ENCODE measurements around the gene MRPS7.

The MRPS7 gene

GRCh38 chr17:75241996-75242460, 19.7 kb upstream of the MRPS7 start:
- H3F3A ChIP-seq (ENCODE audit: insufficient read depth, low read length) = peaks cover 7% of the 10 kb centered on the region
- no peak for TF ChIP-seq CTCF (IDR thresholded peaks at IDR 0.05; ENCODE audit: low read length)
- TF ChIP-seq EZH2 (IDR thresholded peaks at IDR 0.05; ENCODE audit: borderline replicate concordance, low read length) = no peak
- no peaks in the 10 kb centered on the region for H4K20me1 ChIP-seq (ENCODE audit: insufficient read depth, low read length)
- no peaks in the 10 kb centered on the region for H3K79me2 ChIP-seq (ENCODE audit: insufficient read depth, low read length)
- H3K9ac ChIP-seq (ENCODE audit: low read length) = peak overlapping the region; percentile 7; the same call in 1 of the 2 replicates
- no peaks in the 10 kb centered on the region for H3K27me3 ChIP-seq (ENCODE audit: insufficient read depth, low read length)
- peaks cover 53% of the 10 kb centered on the region for H3K4me1 ChIP-seq (ENCODE audit: insufficient read depth, low read length, severe bottlenecking)
- no peaks in the 10 kb centered on the region for H3K9me3 ChIP-seq (ENCODE audit: low read length)
- no peak overlapping the region; the same call in 1 of the 2 replicates for H3K4me2 ChIP-seq (ENCODE audit: low read length)
- H2AFZ ChIP-seq (ENCODE audit: low read length) = no peak overlapping the region
- no peaks in the 10 kb centered on the region for H3K9me2 ChIP-seq (ENCODE audit: low read depth, low read length)
- peaks cover 80% of the 10 kb centered on the region for H3K36me3 ChIP-seq (ENCODE audit: insufficient read depth, low read length)
- no peak overlapping the region for H3K4me3 ChIP-seq (ENCODE audit: low read depth, low read length, poor library complexity, severe bottlenecking)
- peak overlapping the region; percentile 94 for H3K27ac ChIP-seq (ENCODE audit: low read depth, low read length, poor library complexity, severe bottlenecking)

- no peaks in the 10 kb centered on the region for H3K79me2 ChIP-seq (ENCODE audit: insufficient read depth, low read length)
- no peaks in the 10 kb centered on the region for H3K27me3 ChIP-seq (ENCODE audit: insufficient read depth, low read length)
- H3K9me3 ChIP-seq (ENCODE audit: low read length) = no peaks in the 10 kb centered on the region
- H2AFZ ChIP-seq (ENCODE audit: low read length) = no peak overlapping the region
- no peak overlapping the region; the same call in 1 of the 2 replicates for H3K4me2 ChIP-seq (ENCODE audit: low read length)
- peaks cover 74% of the 10 kb centered on the region for H3K36me3 ChIP-seq (ENCODE audit: insufficient read depth, low read length)
- H3K9ac ChIP-seq (ENCODE audit: low read length) = peak overlapping the region; percentile 7; the same call in 1 of the 2 replicates
- peak overlapping the region; percentile 94 for H3K27ac ChIP-seq (ENCODE audit: low read depth, low read length, poor library complexity, severe bottlenecking)
- TF ChIP-seq EZH2 (IDR thresholded peaks at IDR 0.05; ENCODE audit: borderline replicate concordance, low read length) (no peak), CTCF (IDR thresholded peaks at IDR 0.05; ENCODE audit: low read length) (no peak; the same call in 1 of the 2 replicates)
- H3K4me3 ChIP-seq (ENCODE audit: low read depth, low read length, poor library complexity, severe bottlenecking) = no peak overlapping the region
- H4K20me1 ChIP-seq (ENCODE audit: insufficient read depth, low read length) = no peaks in the 10 kb centered on the region
- no peaks in the 10 kb centered on the region for H3K9me2 ChIP-seq (ENCODE audit: low read depth, low read length)
- H3K4me1 ChIP-seq (ENCODE audit: insufficient read depth, low read length, severe bottlenecking) = peaks cover 53% of the 10 kb centered on the region
- peaks cover 7% of the 10 kb centered on the region for H3F3A ChIP-seq (ENCODE audit: insufficient read depth, low read length)
These were observed 19.1 kb upstream of the MRPS7 start for GRCh38 chr17:75242461-75243042.

GRCh38 chr17:75244133-75244866, 17.4 kb upstream of the MRPS7 start:
- Histone ChIP-seq H3F3A (ENCODE audit: insufficient read depth, low read length) (peaks cover 7% of the 10 kb centered on the region), H3K9ac (ENCODE audit: low read length) (peak overlapping the region; percentile 57), H3K9me2 (ENCODE audit: low read depth, low read length) (no peaks in the 10 kb centered on the region), H3K27ac (ENCODE audit: low read depth, low read length, poor library complexity, severe bottlenecking) (peak overlapping the region; percentile 94), H3K4me3 (ENCODE audit: low read depth, low read length, poor library complexity, severe bottlenecking) (peak overlapping the region; percentile 33), H3K79me2 (ENCODE audit: insufficient read depth, low read length) (no peaks in the 10 kb centered on the region), H3K9me3 (ENCODE audit: low read length) (no peaks in the 10 kb centered on the region), H2AFZ (ENCODE audit: low read length) (no peak overlapping the region), H3K36me3 (ENCODE audit: insufficient read depth, low read length) (peaks cover 57% of the 10 kb centered on the region; the same call in 1 of the 2 replicates), H3K27me3 (ENCODE audit: insufficient read depth, low read length) (no peaks in the 10 kb centered on the region), H3K4me1 (ENCODE audit: insufficient read depth, low read length, severe bottlenecking) (peaks cover 53% of the 10 kb centered on the region), H3K4me2 (ENCODE audit: low read length) (peak overlapping the region; percentile 51), H4K20me1 (ENCODE audit: insufficient read depth, low read length) (no peaks in the 10 kb centered on the region)
- no peak for TF ChIP-seq CTCF (IDR thresholded peaks at IDR 0.05; ENCODE audit: low read length)
- TF ChIP-seq EZH2 (IDR thresholded peaks at IDR 0.05; ENCODE audit: borderline replicate concordance, low read length) = no peak

Data from OCI-LY1 (cell line).